GM20000 (cell line): ENCODE measurements around the gene ORC2.
"Not testable (repeated sequence)": the region's sequence is repeated elsewhere in the genome, so short reads cannot be mapped to it uniquely, and the experiment has no call there.

Source experiments
- DNase-seq: peaks from one replicate; pipeline ENCODE4 v3.0.0; 2012; ENCODE audit warnings: low spot score
- TF ChIP-seq, protein P1 (sequence below): IDR thresholded peaks from 2 replicates; pipeline ENCODE4 v1.5.1; 2012; ENCODE audit warnings: mild to moderate bottlenecking, control low read depth; ENCODE audit errors: extremely low read depth, missing control alignments

The ORC2 gene

DNA sequence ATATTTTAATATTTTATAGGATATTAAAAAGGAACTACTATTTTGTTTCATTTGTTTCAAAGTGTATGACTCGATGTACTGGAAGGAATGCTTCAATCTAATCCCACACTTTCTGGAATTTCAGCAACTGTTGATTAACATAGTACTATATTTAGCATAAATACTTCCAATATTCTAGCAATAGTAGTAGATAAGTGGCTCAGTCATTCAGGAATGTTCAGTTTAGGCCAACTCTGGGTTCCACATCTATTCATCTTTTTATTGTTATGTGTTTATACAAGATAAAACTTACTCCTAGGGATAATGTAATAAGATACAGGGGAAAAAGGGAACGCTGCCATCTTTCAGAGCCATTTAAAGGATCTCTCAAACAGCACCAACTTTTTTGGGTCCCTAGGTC, 22.3 kb upstream of the ORC2 start:
- TF ChIP-seq, protein P1, sequence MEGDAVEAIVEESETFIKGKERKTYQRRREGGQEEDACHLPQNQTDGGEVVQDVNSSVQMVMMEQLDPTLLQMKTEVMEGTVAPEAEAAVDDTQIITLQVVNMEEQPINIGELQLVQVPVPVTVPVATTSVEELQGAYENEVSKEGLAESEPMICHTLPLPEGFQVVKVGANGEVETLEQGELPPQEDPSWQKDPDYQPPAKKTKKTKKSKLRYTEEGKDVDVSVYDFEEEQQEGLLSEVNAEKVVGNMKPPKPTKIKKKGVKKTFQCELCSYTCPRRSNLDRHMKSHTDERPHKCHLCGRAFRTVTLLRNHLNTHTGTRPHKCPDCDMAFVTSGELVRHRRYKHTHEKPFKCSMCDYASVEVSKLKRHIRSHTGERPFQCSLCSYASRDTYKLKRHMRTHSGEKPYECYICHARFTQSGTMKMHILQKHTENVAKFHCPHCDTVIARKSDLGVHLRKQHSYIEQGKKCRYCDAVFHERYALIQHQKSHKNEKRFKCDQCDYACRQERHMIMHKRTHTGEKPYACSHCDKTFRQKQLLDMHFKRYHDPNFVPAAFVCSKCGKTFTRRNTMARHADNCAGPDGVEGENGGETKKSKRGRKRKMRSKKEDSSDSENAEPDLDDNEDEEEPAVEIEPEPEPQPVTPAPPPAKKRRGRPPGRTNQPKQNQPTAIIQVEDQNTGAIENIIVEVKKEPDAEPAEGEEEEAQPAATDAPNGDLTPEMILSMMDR = no peak

DNA sequence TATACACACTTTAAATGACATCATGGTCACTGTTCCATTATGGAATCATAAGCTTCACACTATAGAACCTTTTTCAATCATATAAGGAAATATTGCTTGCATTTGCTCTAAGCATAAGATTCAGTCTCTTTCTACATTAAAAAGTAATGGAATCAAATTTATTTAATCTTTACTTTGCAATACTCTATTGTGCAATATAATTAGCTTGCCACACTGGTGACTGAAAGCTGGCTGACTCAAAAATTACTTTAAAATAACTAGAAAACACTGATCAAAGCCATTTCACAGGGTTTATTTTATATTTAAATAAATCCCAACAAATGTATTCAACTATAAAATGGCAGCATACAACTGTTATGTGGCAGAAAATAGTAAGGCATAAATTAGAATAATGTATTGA, 13.2 kb upstream of the ORC2 start:
- DNase-seq = no peak
- TF ChIP-seq, protein P1 = no peak

More for the DNA sequence above, 22.3 kb upstream of the ORC2 start:
- DNase-seq = no peak

DNA sequence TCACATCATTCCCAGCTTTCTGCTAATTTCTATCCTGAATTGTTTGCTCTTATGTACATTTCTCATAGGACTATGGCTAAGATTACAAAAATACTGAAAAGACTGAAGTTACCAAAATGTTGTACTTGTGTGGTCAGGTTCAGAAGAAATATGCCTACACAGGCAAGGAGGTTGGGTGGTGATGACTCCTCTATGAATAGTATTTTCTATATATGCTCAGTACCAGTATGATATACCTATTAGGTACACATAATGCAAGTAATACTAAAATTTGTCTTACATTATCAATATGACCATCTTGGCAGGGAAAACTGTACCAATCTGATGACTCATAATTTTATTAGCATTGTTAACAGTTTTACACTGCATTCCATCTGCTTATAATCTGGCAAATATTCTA, 12.2 kb upstream of the ORC2 start:
- no peak for DNase-seq
- TF ChIP-seq, protein P1 = no peak

DNA sequence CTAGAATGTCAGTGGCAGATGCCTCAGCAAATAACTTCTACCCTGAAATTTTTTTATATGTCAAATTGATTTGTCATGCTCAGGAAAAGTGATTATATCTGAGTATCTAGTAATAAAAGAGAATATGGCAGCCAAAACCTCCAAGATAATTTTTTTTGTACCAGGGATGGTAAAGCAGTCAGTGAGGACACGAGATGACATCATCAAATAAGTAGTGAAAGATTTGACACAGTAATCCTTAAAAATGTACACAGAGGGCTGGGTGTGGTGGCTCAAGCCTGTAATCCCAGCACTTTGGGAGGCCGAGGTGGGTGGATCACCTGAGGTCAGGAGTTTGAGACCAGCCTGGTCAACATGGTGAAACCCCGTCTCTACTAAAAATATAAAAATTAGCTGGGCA, 6.6 kb upstream of the ORC2 start:
- not testable (repeated sequence) for DNase-seq

DNA sequence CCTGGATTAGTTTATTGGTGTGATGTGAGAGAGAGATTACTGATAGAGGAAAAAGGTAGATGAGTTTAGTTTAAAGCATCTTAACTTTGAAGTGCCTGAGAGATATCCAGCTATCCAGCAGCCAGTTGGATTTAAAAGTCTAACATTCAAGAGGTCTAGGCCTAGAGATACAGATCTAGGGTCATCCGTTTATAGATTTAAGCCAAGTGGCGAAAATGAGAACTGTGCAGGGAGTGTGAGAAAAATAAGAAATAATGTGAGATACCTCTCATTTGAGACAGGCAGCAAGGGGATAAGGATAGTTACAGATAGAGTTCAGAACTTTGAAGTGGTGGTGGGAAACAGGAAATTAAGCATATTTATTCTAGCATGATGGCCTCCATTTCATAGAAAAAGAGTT, 5.3 kb upstream of the ORC2 start:
- no peak for DNase-seq
- TF ChIP-seq, protein P1 = no peak

DNA sequence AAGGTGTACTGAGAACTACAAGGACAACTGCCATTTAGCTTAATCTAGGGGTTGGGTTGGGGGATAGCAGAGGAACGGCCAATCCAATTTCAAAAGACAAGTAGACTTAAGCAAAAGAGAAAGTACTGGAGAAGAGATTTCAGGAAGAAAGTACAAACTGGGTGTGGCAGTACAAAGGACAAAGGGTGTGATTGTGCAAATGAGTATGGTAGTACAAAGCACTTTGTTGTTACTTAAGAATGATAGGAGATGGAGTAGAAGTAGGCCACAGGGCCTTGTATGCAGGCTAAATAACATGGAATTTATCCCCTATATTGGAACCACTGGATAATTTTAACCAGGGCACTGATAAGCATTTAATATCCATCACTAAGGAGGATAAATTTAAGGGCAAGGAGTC, 4.7 kb upstream of the ORC2 start:
- DNase-seq = no peak
- TF ChIP-seq, protein P1 = no peak

DNA sequence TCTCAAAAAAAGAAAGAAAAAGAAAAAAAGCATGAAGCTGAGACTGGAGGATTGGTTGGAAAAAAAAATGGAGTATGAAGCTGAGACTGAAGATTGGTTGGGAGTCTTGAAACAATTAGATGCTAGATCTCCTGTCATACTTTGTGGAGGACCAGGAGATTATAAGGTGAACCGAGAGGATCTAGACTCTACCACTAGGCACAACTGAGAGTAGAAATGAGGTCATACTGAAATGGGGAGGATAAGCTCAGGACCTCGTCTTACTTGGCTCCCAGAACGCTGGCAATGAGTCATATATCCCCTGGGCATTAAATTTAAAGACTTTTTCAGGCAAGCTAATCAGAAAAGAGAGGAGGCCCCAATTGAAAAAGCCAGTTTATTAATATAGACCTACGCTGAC, 3.3 kb upstream of the ORC2 start:
- peak; percentile 21 for DNase-seq
- TF ChIP-seq, protein P1 = no peak

DNA sequence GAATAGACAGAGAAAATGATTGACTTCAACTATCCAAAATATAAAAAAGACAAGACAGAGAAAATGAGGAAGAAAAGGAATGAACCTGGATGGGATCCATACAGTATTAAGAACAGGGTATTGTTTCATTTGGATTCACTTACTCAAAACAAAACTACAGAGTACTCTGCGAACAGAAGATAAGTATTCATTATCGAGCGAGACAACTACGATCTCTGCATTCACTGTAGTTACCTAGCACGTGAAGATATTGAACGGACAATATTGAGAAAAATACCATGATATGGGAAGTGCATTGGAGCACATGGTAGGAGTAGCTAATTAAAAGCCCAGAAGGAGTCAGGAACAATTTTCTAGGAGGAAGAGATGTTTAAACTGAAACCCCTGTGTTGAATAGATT, 1.0 kb upstream of the ORC2 start:
- no peak for DNase-seq
- TF ChIP-seq, protein P1 = no peak

DNA sequence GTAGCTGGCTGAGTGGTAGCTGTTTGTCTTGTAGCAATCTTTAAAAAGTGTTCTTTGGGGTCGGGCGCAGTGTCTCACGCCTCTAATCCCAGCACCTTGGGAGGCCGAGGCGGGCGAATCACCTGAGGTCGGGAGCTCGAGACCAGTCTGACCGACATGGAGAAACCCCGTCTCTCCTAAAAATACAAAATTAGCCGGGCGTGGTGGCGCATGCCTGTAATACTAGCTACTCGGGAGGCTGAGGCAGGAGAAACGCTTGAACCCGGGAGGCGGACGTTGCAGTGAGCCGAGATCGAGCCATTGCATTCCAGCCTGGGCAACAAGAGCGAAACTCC, 425 bp upstream of the ORC2 start:
- DNase-seq = not testable (repeated sequence)
